ENCODE measurements around the gene TOMM40.

The TOMM40 gene

DNA sequence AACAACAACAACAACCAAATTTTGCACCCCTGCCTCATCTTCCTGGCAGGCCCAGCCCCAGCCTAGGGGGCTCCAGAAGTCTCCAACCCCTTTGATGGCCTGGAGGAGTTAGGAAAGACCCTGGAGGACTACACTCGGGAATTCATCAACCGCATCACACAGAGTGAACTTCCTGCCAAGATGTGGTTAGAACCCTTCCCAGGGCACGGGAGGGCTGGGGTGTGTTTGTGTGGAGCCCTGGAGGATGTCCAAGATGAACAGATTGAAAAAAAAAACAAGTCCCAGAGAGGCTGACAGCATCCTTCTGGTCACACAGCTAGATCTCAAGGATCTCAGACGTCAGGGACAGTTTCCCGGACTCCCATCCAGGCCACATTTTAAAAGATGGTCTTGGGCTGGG is 36.7 kb downstream of the TOMM40 start:
- DNase-seq (ENCODE audit: low read depth), result no peak

DNA sequence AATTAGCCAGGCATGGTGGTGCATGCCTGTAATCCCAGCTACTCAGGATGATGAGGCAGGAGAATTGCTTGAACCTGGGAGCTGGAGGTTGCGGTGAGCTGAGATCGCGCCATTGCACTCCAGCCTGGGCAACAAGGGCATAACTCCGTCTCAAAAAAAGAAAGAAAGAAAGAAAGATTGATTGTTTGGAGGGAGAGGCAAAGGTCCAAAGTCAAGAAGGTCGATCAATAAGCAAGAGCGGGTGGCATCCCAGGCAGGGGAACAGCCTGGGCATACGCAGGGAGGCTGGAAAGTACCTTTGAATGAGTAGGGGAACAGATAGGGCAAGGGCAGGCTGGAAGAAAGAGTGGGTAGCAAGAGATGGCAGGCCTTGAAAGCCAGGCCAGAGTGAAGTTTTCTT is 39.0 kb downstream of the TOMM40 start:
- DNase-seq (ENCODE audit: low read depth), result no peak

- no peak for DNase-seq (ENCODE audit: low read depth)
Observed at GRCh38 chr19:44931541-44931940, 40.5 kb downstream of the TOMM40 start.

- DNase-seq (ENCODE audit: low read depth), result no peak
Observed at GRCh38 chr19:44939668-44940067, 48.6 kb downstream of the TOMM40 start.

- DNase-seq (ENCODE audit: low read depth), result no peak
Observed at GRCh38 chr19:44942067-44942571, 51.1 kb downstream of the TOMM40 start, which contains the start of gene APOC4. APOC4 (plus strand) TSS chr19:44942237; CDS start chr19:44942278, 41 bp downstream.

- no peak for DNase-seq (ENCODE audit: low read depth)
Observed at GRCh38 chr19:44943801-44944249, 52.8 kb downstream of the TOMM40 start.

DNA sequence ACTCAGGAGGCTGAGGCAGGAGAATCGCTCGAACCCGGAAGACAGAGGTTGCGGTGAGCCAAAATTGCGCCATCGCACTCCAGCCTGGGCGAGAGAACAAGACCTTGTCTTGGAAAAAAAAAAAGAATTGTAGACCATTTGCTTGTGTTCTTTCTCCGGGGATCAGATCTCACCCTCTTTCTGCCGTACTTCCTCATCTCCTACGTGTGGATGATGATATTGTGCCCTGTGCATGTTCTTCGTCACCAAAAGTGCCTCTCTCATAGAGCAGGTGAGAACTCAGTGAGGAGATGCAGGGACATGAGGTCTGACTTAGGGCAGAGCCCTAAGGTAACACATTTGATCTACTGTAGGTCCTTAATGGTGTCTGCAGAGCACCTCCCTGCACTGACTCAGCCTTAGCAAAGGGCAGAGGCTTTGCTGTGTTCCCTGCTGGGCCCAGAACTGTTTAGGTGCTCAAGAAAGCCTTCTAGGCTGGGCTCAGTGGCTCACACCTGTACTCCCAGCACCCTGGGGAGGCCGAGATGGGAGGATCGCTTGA is 56.1 kb downstream of the TOMM40 start:
- no peak for DNase-seq (ENCODE audit: low read depth)

DNA sequence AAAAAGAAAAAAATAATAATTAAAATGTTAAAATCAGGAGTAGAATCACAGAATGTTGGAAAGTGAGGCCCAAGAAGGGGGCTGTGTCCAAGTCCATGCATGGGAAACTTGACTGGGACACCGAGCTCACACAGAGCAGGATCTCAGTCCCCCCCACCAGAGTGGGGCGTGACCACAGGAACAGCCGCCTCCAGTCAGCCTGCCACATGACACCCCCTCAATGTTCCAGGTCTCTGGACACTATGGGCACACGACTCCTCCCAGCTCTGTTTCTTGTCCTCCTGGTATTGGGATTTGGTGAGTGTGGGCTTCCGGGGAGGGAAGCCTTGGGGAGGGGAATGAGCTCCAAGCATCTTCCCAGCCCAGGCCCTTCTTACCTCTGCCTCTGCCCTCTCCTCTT is 57.2 kb downstream of the TOMM40 start:
- DNase-seq (ENCODE audit: low read depth), result no peak

- no peak for DNase-seq (ENCODE audit: low read depth)
Observed at GRCh38 chr19:44948763-44949374, 57.8 kb downstream of the TOMM40 start.

- DNase-seq (ENCODE audit: low read depth), result no peak
Observed at GRCh38 chr19:44949550-44949949, 58.5 kb downstream of the TOMM40 start.

- no peak for DNase-seq (ENCODE audit: low read depth)
Observed at GRCh38 chr19:44951179-44952159, 60.4 kb downstream of the TOMM40 start.

Data from stimulated activated CD8-positive, alpha-beta memory T cell treated with anti-CD3 and anti-CD28 coated beads, Interleukin-12 subunit alpha, Interleukin-12 subunit beta, amount 100 ng/mL, for 4 hours (primary cell).